ENCODE data around the gene SLC39A8.
"Not testable (repeated sequence)": the region's sequence is repeated elsewhere in the genome, so short reads cannot be mapped to it uniquely, and the experiment has no call there.

SLC39A8 gene

GRCh38 chr4:102344954-102345794 is at the start of gene SLC39A8:
TSS of gene SLC39A8 (minus strand) at chr4:102345482. CDS start at chr4:102344662, 820 bp downstream.
- DNase-seq: peak; percentile 83

GRCh38 chr4:102392033-102392744 is 46.9 kb upstream of the SLC39A8 start:
- no peak for DNase-seq

- DNase-seq: peak; percentile 35
Observed at GRCh38 chr4:102390438-102390837, 45.2 kb upstream of the SLC39A8 start.

GRCh38 chr4:102388611-102389010 is 43.3 kb upstream of the SLC39A8 start:
- no peak for DNase-seq

GRCh38 chr4:102387552-102388150 is 42.4 kb upstream of the SLC39A8 start:
- DNase-seq: no peak

GRCh38 chr4:102386966-102387365 is 41.7 kb upstream of the SLC39A8 start:
- no peak for DNase-seq

- not testable (repeated sequence) for DNase-seq
Observed at GRCh38 chr4:102380253-102380652, 35.0 kb upstream of the SLC39A8 start.

GRCh38 chr4:102362922-102363432 is 17.7 kb upstream of the SLC39A8 start:
- no peak for DNase-seq

GRCh38 chr4:102358128-102358527 is 12.8 kb upstream of the SLC39A8 start:
- no peak for DNase-seq

GRCh38 chr4:102357637-102358036 is 12.4 kb upstream of the SLC39A8 start:
- not testable (repeated sequence) for DNase-seq

GRCh38 chr4:102356562-102357202 is 11.4 kb upstream of the SLC39A8 start:
- no peak for DNase-seq

GRCh38 chr4:102355748-102356147 is 10.5 kb upstream of the SLC39A8 start:
- no peak for DNase-seq

- no peak for DNase-seq
Observed at GRCh38 chr4:102354671-102355454, 9.6 kb upstream of the SLC39A8 start.

- no peak for DNase-seq
Observed at GRCh38 chr4:102352781-102353180, 7.5 kb upstream of the SLC39A8 start.

- no peak for DNase-seq
Observed at GRCh38 chr4:102350634-102351033, 5.4 kb upstream of the SLC39A8 start.

- no peak for DNase-seq
Observed at GRCh38 chr4:102348701-102349100, 3.4 kb upstream of the SLC39A8 start.

GRCh38 chr4:102345795-102346100 is 466 bp upstream of the SLC39A8 start:
- no peak for DNase-seq

GRCh38 chr4:102344520-102344953 is 745 bp downstream of the SLC39A8 start:
- no peak for DNase-seq

- no peak for DNase-seq
Observed at GRCh38 chr4:102343964-102344519, 1.2 kb downstream of the SLC39A8 start.

GRCh38 chr4:102342404-102343074 is 2.7 kb downstream of the SLC39A8 start:
- DNase-seq: no peak

GRCh38 chr4:102341201-102341600 is 4.1 kb downstream of the SLC39A8 start:
- no peak for DNase-seq

Measured in KG1 (cell line).